Measurements from ENCODE around the gene CRYZ.

GRCh38 chr1:74681449-74681848 lies 51.4 kb downstream of the CRYZ start:
- no peak for TF ChIP-seq CTCF (IDR thresholded peaks at IDR 0.05)
- no peak for TF ChIP-seq POLR2A (IDR thresholded peaks at IDR 0.05)

All from tibial nerve (tissue), 3 donors.